GM23338 (cell line): ENCODE data around the gene TUBD1. TPM values are rescaled to one million over a fixed set of nuclear protein-coding genes. Genes with fewer than 3 reads are reported as not detected.

ENCODE experiments used
- ATAC-seq: fragments of 200-7000 bp; cut with Tn5 transposase; 3 replicates; pipeline ENCODE4 v1.9.1; 2020
- DNase-seq: peaks from one replicate; pipeline ENCODE4 v3.0.0-alpha.2; 2015; ENCODE audit warnings: low spot score
- H2AFZ ChIP-seq: fragments of 200-600 bp; sonication (generic); 2 replicates; pipeline ENCODE4 v1.8.0; 2016; ENCODE audit warnings: antibody characterized with exemption, mild to moderate bottlenecking, moderate library complexity
- H3F3A ChIP-seq: fragments of 200-600 bp; sonication (generic); replicated peaks from 2 replicates; pipeline ENCODE4 v1.8.0; 2017; ENCODE audit warnings: antibody characterized with exemption, mixed run types, low read depth
- H3K27ac ChIP-seq: fragments of 200-600 bp; sonication (generic); 2 replicates; pipeline ENCODE4 v1.6.1; 2016; ENCODE audit warnings: low read depth
- H3K27me3 ChIP-seq: fragments of 200-600 bp; sonication (generic); 2 replicates; pipeline ENCODE4 v1.8.0; 2016; ENCODE audit warnings: mild to moderate bottlenecking, mixed run types, moderate library complexity; ENCODE audit not compliant: insufficient read depth
- H3K36me3 ChIP-seq: fragments of 200-600 bp; sonication (generic); 2 replicates; pipeline ENCODE4 v1.8.0; 2016; ENCODE audit warnings: mild to moderate bottlenecking; ENCODE audit not compliant: insufficient read depth
- H3K4me1 ChIP-seq: fragments of 200-600 bp; sonication (generic); 2 replicates; pipeline ENCODE4 v1.8.0; 2016; ENCODE audit warnings: mild to moderate bottlenecking, moderate library complexity; ENCODE audit not compliant: insufficient read depth
- H3K4me2 ChIP-seq: fragments of 200-600 bp; sonication (generic); 2 replicates; pipeline ENCODE4 v1.7.1; 2017; ENCODE audit warnings: mixed run types
- H3K4me3 ChIP-seq: fragments of 200-600 bp; sonication (generic); 2 replicates; pipeline ENCODE4 v1.6.1; 2016; ENCODE audit warnings: mixed run types
- H3K79me2 ChIP-seq: fragments of 200-600 bp; sonication (generic); replicated peaks from 2 replicates; pipeline ENCODE4 v1.8.0; 2017; ENCODE audit warnings: mild to moderate bottlenecking; ENCODE audit not compliant: insufficient read depth
- H3K9me2 ChIP-seq: fragments of 200-600 bp; sonication (generic); 2 replicates; pipeline ENCODE4 v1.8.0; 2017; ENCODE audit not compliant: insufficient read depth
- H4K20me1 ChIP-seq: fragments of 200-600 bp; sonication (generic); replicated peaks from 2 replicates; pipeline ENCODE4 v1.8.0; 2017; ENCODE audit warnings: mild to moderate bottlenecking; ENCODE audit not compliant: insufficient read depth
- H3K27ac Mint-ChIP-seq: 2 replicates; pipeline ENCODE4 v1.8.0; 2020; ENCODE audit warnings: inconsistent platforms, mild to moderate bottlenecking, moderate library complexity, mixed read lengths
- H3K27me3 Mint-ChIP-seq: 3 replicates; pipeline ENCODE4 v1.8.0; 2022; ENCODE audit warnings: low read depth, mild to moderate bottlenecking, moderate library complexity, mixed read lengths, inconsistent platforms; ENCODE audit not compliant: insufficient read depth, poor library complexity
- H3K36me3 Mint-ChIP-seq: 3 replicates; pipeline ENCODE4 v1.8.0; 2021; ENCODE audit warnings: low read depth, mild to moderate bottlenecking, inconsistent platforms, moderate library complexity, mixed read lengths
- H3K4me1 Mint-ChIP-seq: 3 replicates; pipeline ENCODE4 v1.8.0; 2020; ENCODE audit warnings: mild to moderate bottlenecking, inconsistent platforms, mixed read lengths
- H3K4me3 Mint-ChIP-seq: 3 replicates; pipeline ENCODE4 v1.8.0; 2021; ENCODE audit warnings: moderate library complexity, mild to moderate bottlenecking, inconsistent platforms, mixed read lengths
- H3K9me3 Mint-ChIP-seq: 3 replicates; pipeline ENCODE4 v1.8.0; 2020; ENCODE audit warnings: moderate library complexity, mild to moderate bottlenecking, inconsistent platforms, mixed read lengths
- CREB1 ChIP-seq: fragments of 250-450 bp; sonication (Bioruptor Pico); IDR thresholded peaks from 2 replicates; pipeline ENCODE4 v1.5.0; 2020; ENCODE audit warnings: low read depth, mild to moderate bottlenecking, moderate library complexity
- CTCF ChIP-seq, 2 experiments: fragments of 200-600 bp in 1 of 2; sonication (generic) in 1 of 2; conservative IDR thresholded peaks; 2 replicates each; pipeline versions ENCODE4 v1.5.1 to v1.6.1; 2016 to 2017; ENCODE audit warnings: antibody characterized with exemption in 2 of 2, low read depth in 2 of 2, mild to moderate bottlenecking in 2 of 2, moderate library complexity in 1 of 2
- ETS1 ChIP-seq: IDR thresholded peaks from 2 replicates; pipeline ENCODE4 v1.6.1; 2016; ENCODE audit warnings: antibody characterized with exemption
- EZH2 ChIP-seq: fragments of 200-600 bp; sonication (generic); IDR thresholded peaks from one replicate; pipeline ENCODE4 v1.8.0; 2017; ENCODE audit warnings: antibody characterized with exemption, mild to moderate bottlenecking, low read depth; ENCODE audit not compliant: unreplicated experiment
- EZH2phosphoT487 ChIP-seq: fragments of 200-600 bp; sonication (generic); IDR thresholded peaks from one replicate; pipeline ENCODE4 v1.8.1; 2018; ENCODE audit warnings: antibody characterized with exemption; ENCODE audit not compliant: unreplicated experiment
- JUNB ChIP-seq: IDR thresholded peaks from one replicate; pipeline ENCODE4 v1.6.1; 2016; ENCODE audit warnings: antibody characterized with exemption; ENCODE audit not compliant: unreplicated experiment
- NANOG ChIP-seq: IDR thresholded peaks from 2 replicates; pipeline ENCODE4 v1.6.1; 2016; ENCODE audit warnings: antibody characterized with exemption, borderline replicate concordance
- POLR2AphosphoS5 ChIP-seq: IDR thresholded peaks from 2 replicates; pipeline ENCODE4 v1.6.1; 2016; ENCODE audit warnings: antibody characterized with exemption, low read depth
- REST ChIP-seq: IDR thresholded peaks from one replicate; pipeline ENCODE4 v1.6.1; 2018; ENCODE audit warnings: antibody characterized with exemption; ENCODE audit not compliant: unreplicated experiment
- STAT1 ChIP-seq: IDR thresholded peaks from one replicate; pipeline ENCODE4 v1.6.1; 2016; ENCODE audit warnings: antibody characterized with exemption; ENCODE audit not compliant: unreplicated experiment
- ZNF331 ChIP-seq: fragments of 250-450 bp; sonication (Bioruptor Pico); IDR thresholded peaks from 2 replicates; pipeline ENCODE4 v1.5.0; 2020; ENCODE audit warnings: low read depth, mild to moderate bottlenecking, moderate library complexity
- polyA plus RNA-seq: library from polyadenylated mRNA; unstranded; fragments of >200 nt; fragmentation: Nextera tagmentation; extraction: Ambion mirVana; gene quantifications from 2 replicates; pipeline ENCODE4 v1.2.1, GENCODE V29; 2016
- total RNA-seq: library from RNA; depleted of rRNA; stranded (reverse); fragments of >200 nt; shearing (Covaris generic); gene quantifications from 2 replicates; pipeline ENCODE4 v1.2.3, GENCODE V29; 2014

TUBD1 gene
- total and polyA plus RNA-seq, 2 experiments from 2014 or later, result 11.6 to 13.8 TPM

GRCh38 chr17:59812139-59812538 lies 80.6 kb downstream of the TUBD1 start:
- Histone ChIP-seq H3K36me3 (no peaks in the 10 kb centered on the region), H2AFZ (no peak overlapping the region), H3K4me3 (no peak overlapping the region), H3K27me3 (no peaks in the 10 kb centered on the region), H4K20me1 (no peaks in the 10 kb centered on the region), H3F3A (no peaks in the 10 kb centered on the region), H3K79me2 (no peaks in the 10 kb centered on the region), H3K9me2 (no peaks in the 10 kb centered on the region), H3K4me1 (peaks cover 3% of the 10 kb centered on the region; the same call in 1 of the 2 replicates), H3K27ac (peak overlapping the region; percentile 72; the same call in 1 of the 2 replicates), H3K4me2 (no peak overlapping the region)
- Mint-ChIP-seq H3K9me3 (no peaks in the 10 kb centered on the region), H3K36me3 (peaks cover 4% of the 10 kb centered on the region; the same call in 2 of the 3 replicates), H3K4me3 (no peak overlapping the region), H3K27me3 (no peaks in the 10 kb centered on the region), H3K27ac (no peak overlapping the region), H3K4me1 (no peaks in the 10 kb centered on the region)
- no peak for TF ChIP-seq EZH2
- no peak for TF ChIP-seq STAT1
- no peak for TF ChIP-seq CTCF (conservative IDR thresholded peaks at IDR 0.05; ENCODE audit: low read depth in 2 of 2)
- no peak for TF ChIP-seq JUNB
- TF ChIP-seq ETS1, result no peak
- TF ChIP-seq CREB1 (CRISPR knock-in tag), result no peak
- TF ChIP-seq REST, result no peak
- TF ChIP-seq EZH2phosphoT487, result no peak
- ATAC-seq, result no peak
- DNase-seq, result no peak

GRCh38 chr17:59811209-59811608 lies 81.5 kb downstream of the TUBD1 start:
- DNase-seq, result no peak
- ATAC-seq, result no peak
- TF ChIP-seq REST (no peak), CREB1 (CRISPR knock-in tag) (no peak), NANOG (no peak), ETS1 (no peak), EZH2 (no peak), ZNF331 (CRISPR knock-in tag) (no peak), EZH2phosphoT487 (no peak), STAT1 (no peak), POLR2AphosphoS5 (no peak)

More at GRCh38 chr17:59811209-59811608, 81.5 kb downstream of the TUBD1 start:
- Mint-ChIP-seq H3K27me3 (no peaks in the 10 kb centered on the region), H3K4me3 (no peak overlapping the region), H3K27ac (no peak overlapping the region), H3K4me1 (no peaks in the 10 kb centered on the region), H3K36me3 (peaks cover 4% of the 10 kb centered on the region; the same call in 2 of the 3 replicates), H3K9me3 (no peaks in the 10 kb centered on the region)
- Histone ChIP-seq H3K36me3 (no peaks in the 10 kb centered on the region), H3K27me3 (no peaks in the 10 kb centered on the region), H2AFZ (no peak overlapping the region), H3K4me1 (peaks cover 3% of the 10 kb centered on the region; the same call in 1 of the 2 replicates), H3K79me2 (no peaks in the 10 kb centered on the region), H3F3A (no peaks in the 10 kb centered on the region), H3K9me2 (no peaks in the 10 kb centered on the region), H3K4me3 (no peak overlapping the region), H4K20me1 (no peaks in the 10 kb centered on the region), H3K4me2 (no peak overlapping the region), H3K27ac (peak overlapping the region; percentile 72)
